Lower lobe of right lung (tissue), 2 donors: ENCODE results near the gene RP2. TPM values are rescaled to one million over a fixed set of nuclear protein-coding genes. Genes with fewer than 3 reads are reported as not detected.

ENCODE experiments used
- ATAC-seq, 2 donors: fragments of 200-7000 bp; cut with Tn5 transposase; one replicate each; pipeline ENCODE4 v1.9.1; 2020 to 2022; ENCODE audit warnings: mild to moderate bottlenecking in 2 of 2, moderate library complexity in 2 of 2
- DNase-seq: peaks from one replicate; pipeline ENCODE4 v3.0.0-alpha.2; 2020
- H3K27ac ChIP-seq: fragments of 200-600 bp; one replicate; pipeline ENCODE4 v1.8.0; 2022
- H3K27me3 ChIP-seq: fragments of 200-600 bp; one replicate; pipeline ENCODE4 v1.8.0; 2022; ENCODE audit warnings: low read depth
- H3K36me3 ChIP-seq: fragments of 200-600 bp; one replicate; pipeline ENCODE4 v1.8.0; 2022; ENCODE audit warnings: mild to moderate bottlenecking
- H3K4me1 ChIP-seq: fragments of 200-600 bp; one replicate; pipeline ENCODE4 v1.8.0; 2022
- H3K4me3 ChIP-seq: fragments of 200-600 bp; one replicate; pipeline ENCODE4 v1.8.0; 2022; ENCODE audit warnings: mild to moderate bottlenecking
- H3K9me3 ChIP-seq: fragments of 200-600 bp; one replicate; pipeline ENCODE4 v1.8.0; 2022
- intact Hi-C: fragments of 100-400 bp; cut with DNase I; formaldehyde crosslinking; loops from one replicate; pipeline ENCODE4 v1.11.0; 2022
- total RNA-seq: library from RNA; stranded (reverse); fragmentation: NEBNext Ultra II Directional; extraction: Animal tissue kit (Norgen Biotek cat#: 25700); gene quantifications from one replicate; pipeline ENCODE4 v1.2.1, GENCODE V29; 2021
- TF ChIP-seq, protein P1 (sequence below): fragments of 200-600 bp; IDR thresholded peaks from one replicate; pipeline ENCODE4 v1.8.0; 2022; ENCODE audit warnings: antibody characterized with exemption, mild to moderate bottlenecking
- donor health status: DM: no; HTN: yes; CAD: no; lungs with severe emphysema.

The RP2 gene
- total RNA-seq, 1 donor from 2014 or later, result 16.8 TPM

DNA sequence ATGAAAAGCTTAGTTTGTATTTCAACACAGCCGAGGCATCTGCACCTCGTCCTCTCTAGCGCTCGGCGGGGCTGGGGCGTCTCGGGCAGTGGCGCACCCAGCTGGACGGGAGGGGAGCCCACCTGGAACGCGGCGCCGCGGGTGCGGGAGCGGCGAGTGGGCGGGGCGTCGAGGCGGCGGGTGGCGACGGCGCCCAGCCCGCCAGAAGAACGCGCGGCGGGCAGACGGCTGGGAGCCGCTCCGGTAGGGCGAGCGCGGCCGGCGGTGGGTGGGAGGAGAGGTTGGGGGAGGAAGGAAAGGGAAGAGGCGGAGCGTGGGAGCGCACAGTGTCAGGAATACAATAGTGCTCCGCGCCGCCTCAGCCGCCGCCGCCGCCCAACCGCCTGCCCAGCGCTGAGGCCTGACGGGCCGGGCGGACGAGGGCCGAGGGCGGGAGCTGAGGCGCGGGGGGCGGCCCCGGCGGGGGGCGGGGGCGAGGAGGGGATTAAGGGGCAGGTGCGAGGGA is 75.3 kb downstream of the RP2 start, which contains the start of gene JADE3:
Gene JADE3, plus strand, starts transcription at position 324 of the 505 bp plus-strand sequence. CDS start 72,474 bp downstream, outside the sequence.
- H3K27ac ChIP-seq, result peak within 1 kb of the TSS; percentile 67
- intact Hi-C loops, result no loop called here
- ATAC-seq (peak; percentile 94 to 97), DNase-seq (peak; percentile 83)
- no peaks in the 10 kb centered on the region for H3K36me3 ChIP-seq
- no peaks in the 10 kb centered on the region for H3K27me3 ChIP-seq
- H3K4me1 ChIP-seq, result no peaks in the 10 kb centered on the region
- H3K4me3 ChIP-seq, result peak within 1 kb of the TSS; percentile 67
- TF ChIP-seq, protein P1, sequence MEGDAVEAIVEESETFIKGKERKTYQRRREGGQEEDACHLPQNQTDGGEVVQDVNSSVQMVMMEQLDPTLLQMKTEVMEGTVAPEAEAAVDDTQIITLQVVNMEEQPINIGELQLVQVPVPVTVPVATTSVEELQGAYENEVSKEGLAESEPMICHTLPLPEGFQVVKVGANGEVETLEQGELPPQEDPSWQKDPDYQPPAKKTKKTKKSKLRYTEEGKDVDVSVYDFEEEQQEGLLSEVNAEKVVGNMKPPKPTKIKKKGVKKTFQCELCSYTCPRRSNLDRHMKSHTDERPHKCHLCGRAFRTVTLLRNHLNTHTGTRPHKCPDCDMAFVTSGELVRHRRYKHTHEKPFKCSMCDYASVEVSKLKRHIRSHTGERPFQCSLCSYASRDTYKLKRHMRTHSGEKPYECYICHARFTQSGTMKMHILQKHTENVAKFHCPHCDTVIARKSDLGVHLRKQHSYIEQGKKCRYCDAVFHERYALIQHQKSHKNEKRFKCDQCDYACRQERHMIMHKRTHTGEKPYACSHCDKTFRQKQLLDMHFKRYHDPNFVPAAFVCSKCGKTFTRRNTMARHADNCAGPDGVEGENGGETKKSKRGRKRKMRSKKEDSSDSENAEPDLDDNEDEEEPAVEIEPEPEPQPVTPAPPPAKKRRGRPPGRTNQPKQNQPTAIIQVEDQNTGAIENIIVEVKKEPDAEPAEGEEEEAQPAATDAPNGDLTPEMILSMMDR, result no peak
- H3K9me3 ChIP-seq, result no peaks in the 10 kb centered on the region

DNA sequence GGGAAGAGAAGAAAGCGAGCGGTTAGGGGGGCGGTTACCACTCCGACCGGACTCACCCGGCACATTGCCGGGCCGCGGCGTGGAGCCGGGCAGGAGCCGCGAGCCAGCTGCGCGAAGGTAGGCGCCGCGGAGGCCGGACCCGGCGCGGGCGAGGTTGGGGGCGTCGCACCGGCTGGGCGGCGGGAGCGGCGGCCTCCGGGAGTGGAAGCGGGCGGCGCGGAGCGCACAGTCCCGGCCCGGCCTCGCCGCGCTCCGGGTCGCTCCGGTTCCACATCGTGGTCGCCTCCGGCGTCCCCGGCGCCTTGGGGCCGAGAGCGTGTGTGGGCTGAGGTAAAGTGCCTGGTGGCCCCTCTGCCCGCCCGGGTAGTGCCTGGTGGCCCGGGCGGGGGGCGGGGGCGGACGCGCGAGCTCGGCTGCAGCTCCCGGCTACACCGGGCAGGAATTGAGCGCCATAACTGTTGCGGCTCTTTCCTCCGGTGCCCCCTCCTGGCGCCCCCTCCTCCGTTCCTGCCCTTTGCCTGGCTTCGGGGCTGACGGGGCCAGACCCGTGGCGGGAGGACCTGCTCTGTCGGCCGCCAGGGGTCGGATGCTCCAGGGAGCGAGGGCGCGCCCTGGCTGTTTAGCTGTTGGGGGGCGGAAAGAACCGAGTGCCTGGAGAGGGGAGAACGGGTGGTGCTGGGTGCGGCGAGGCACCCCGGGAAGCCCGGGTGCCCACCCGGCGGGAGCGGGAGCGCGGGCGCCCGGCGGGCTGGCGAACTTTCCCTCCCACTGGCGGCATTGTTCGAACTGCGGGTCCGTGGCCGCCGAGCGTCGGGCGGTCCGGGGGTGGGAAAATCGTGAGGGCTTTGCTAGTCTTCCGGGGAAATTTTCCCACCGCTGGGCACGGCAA is 76.0 kb downstream of the RP2 start:
- intact Hi-C loops, result no loop called here
- DNase-seq, result peak; percentile 54
- Histone ChIP-seq H3K36me3 (no peaks in the 10 kb centered on the region), H3K4me3 (peak overlapping the region; percentile 67), H3K27ac (peak overlapping the region; percentile 67), H3K27me3 (no peaks in the 10 kb centered on the region), H3K9me3 (no peaks in the 10 kb centered on the region), H3K4me1 (no peaks in the 10 kb centered on the region)
- TF ChIP-seq, protein P1, result peak; percentile 50
- ATAC-seq, result peak; percentile 74 to 78

DNA sequence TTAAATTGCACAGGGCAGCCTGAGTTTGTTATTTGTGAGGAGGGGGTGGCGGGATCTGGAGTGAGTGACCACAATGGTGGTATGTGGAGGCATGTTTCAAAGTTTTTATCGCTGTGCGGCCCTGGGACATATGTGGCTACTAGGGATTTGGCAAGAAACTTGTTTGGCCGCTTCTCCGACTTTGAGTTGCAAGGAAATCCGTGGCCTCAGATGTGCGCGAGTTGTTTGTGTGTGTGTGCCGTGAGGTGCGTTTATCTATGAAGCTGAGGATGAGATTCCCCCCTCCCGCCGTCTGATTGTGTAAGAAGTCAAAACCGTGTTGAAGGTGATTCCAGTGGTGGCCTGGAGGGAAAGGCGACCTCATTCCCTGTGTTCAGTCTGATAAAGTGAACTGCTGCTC is 76.8 kb downstream of the RP2 start:
- Histone ChIP-seq H3K27ac (no peak overlapping the region), H3K36me3 (no peaks in the 10 kb centered on the region), H3K4me3 (peak overlapping the region; percentile 67), H3K27me3 (no peaks in the 10 kb centered on the region), H3K4me1 (no peaks in the 10 kb centered on the region), H3K9me3 (no peaks in the 10 kb centered on the region)
- TF ChIP-seq, protein P1, result no peak
- peak; percentile 39 for DNase-seq
- intact Hi-C loops, result no loop called here
- ATAC-seq, result no peak

DNA sequence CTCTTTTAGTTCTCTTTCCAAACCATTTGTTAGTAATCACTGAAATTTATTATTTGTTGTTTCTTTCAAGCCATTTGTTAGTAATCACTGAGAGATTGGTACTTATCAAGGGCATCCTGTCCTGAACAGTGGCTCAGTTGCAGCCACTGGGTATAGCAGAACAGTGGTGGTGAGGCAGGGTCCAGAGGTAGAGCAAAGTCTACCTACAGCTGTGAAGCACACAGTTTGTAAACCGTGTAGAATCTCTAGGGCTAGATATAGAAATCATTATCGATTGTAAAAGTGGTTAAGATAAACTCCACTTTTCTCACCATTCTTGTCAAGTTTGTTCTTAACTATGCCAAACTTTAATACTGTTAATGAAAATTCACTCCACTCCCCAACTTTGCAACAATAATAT is 79.4 kb downstream of the RP2 start:
- no peak overlapping the region for H3K27ac ChIP-seq
- no peak for DNase-seq
- H3K27me3 ChIP-seq, result no peaks in the 10 kb centered on the region
- intact Hi-C loops, result no loop called here
- no peaks in the 10 kb centered on the region for H3K36me3 ChIP-seq
- H3K4me1 ChIP-seq, result no peaks in the 10 kb centered on the region
- no peaks in the 10 kb centered on the region for H3K9me3 ChIP-seq
- no peak for ATAC-seq
- no peak overlapping the region for H3K4me3 ChIP-seq
- TF ChIP-seq, protein P1, result no peak

DNA sequence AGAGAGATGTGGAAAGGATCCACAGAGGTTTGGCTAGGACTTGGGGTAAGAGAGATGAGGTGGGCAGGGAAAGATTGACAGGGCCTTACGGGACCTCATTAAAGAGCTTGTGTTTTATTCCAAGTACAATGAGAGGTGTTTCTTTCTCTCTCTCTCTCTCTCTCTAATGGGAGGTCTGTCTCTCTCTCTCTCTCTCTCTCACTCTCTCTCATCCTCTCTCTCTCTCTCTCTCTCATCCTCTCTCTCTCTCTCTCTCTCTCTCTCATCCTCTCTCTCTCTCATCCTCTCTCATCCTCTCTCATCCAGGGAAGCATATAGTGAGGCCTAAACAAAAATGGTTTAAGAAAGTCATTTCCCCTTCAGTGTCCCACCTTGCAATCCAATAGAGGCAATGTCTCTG is 80.8 kb downstream of the RP2 start:
- Histone ChIP-seq H3K27ac (no peak overlapping the region), H3K4me1 (no peaks in the 10 kb centered on the region), H3K9me3 (no peaks in the 10 kb centered on the region), H3K27me3 (no peaks in the 10 kb centered on the region), H3K4me3 (no peak overlapping the region), H3K36me3 (no peaks in the 10 kb centered on the region)
- DNase-seq (no peak), ATAC-seq (no peak)
- intact Hi-C loops, result no loop called here
- TF ChIP-seq, protein P1, result no peak
